ENCODE data around the gene UBQLN1. TPM values are rescaled to one million over a fixed set of nuclear protein-coding genes. Genes with fewer than 3 reads are reported as not detected.
"Not testable (repeated sequence)": the region's sequence is repeated elsewhere in the genome, so short reads cannot be mapped to it uniquely, and the experiment has no call there.

Gene UBQLN1
- total RNA-seq, 2 donors from 2014 or later, result 96.8 to 118 TPM

- not testable (repeated sequence) for ATAC-seq; DNase-seq (ENCODE audit: low spot score in 2 of 2); H3K9me3 Mint-ChIP-seq
- H3K36me3 Mint-ChIP-seq, result peaks cover 26 to 28% of the 10 kb centered on the region in 2 donors
- H3K27ac Mint-ChIP-seq, result peak overlapping the region; percentile 84 to 99
Measured at GRCh38 chr9:83705219-83705651, 2.5 kb downstream of the UBQLN1 start.

GRCh38 chr9:83701769-83702168 is 6.0 kb downstream of the UBQLN1 start:
- no peak for ATAC-seq
- Mint-ChIP-seq H3K27ac (no peak overlapping the region), H3K9me3 (no peaks in the 10 kb centered on the region), H3K36me3 (peaks cover 17 to 27% of the 10 kb centered on the region in 2 donors)
- DNase-seq (ENCODE audit: low spot score in 2 of 2), result no peak

GRCh38 chr9:83701286-83701685 is 6.5 kb downstream of the UBQLN1 start:
- H3K36me3 Mint-ChIP-seq, result peaks cover 13 to 22% of the 10 kb centered on the region in 2 donors
- DNase-seq (ENCODE audit: low spot score in 2 of 2) (no peak), ATAC-seq (no peak)
- no peaks in the 10 kb centered on the region for H3K9me3 Mint-ChIP-seq
- H3K27ac Mint-ChIP-seq, result no peak overlapping the region

DNA sequence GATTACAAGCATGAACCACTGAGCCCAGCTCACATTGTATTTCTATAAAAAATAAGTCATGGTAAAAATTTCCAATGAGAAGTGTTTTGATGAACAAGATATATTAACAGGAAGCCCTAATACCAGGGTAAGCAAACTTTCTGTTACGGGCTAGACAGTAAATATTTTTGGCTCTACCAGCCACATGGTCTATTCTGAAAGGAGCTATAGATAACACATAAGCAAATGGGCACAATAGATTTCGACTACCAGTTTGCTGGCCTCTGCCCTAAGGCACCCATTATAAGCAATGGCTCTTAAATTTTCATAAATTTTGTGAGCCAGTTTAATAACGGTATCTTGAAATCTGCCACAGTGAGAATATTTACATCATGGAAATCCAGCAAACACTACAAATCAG is 8.1 kb downstream of the UBQLN1 start:
- Mint-ChIP-seq H3K9me3 (no peaks in the 10 kb centered on the region), H3K36me3 (peaks cover 0 to 11% of the 10 kb centered on the region in 2 donors), H3K27ac (peak overlapping the region; percentile 62 to 67)
- ATAC-seq (no peak), DNase-seq (ENCODE audit: low spot score in 2 of 2) (no peak)

DNA sequence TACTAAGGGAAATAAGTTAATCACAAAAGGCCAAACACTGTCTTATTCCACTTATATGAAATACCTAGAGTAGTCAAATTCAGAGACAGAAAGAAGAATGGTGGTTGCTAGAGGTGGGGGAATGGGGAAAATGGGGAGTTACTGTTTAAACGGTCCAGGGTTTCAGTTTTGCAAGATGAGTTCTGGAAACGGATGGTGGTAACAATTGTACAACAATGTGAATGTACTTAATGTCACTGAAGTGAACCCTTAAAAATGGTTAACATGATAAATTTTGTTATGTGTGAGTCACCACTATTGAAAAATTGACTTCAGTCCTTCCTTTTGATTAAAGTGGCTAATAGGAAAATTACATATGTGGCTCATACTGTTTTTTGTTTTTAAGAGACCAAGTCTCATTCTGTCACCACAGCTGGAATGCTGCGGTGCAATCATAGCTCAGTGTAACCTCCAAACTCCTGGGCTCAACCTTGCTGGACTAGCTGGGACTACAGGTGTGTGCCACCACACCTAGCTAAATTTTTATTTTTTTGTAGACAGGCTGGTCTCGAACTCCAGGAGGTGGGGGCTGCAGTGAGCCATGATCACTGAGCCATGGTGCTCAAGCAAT is 8.7 kb downstream of the UBQLN1 start:
- Mint-ChIP-seq H3K9me3 (no peaks in the 10 kb centered on the region), H3K36me3 (peaks cover 0 to 11% of the 10 kb centered on the region in 2 donors), H3K27ac (peak overlapping the region in 1 of 2 donors; percentile 62)
- peak; percentile 78 to 79 for ATAC-seq
- DNase-seq (ENCODE audit: low spot score in 2 of 2), result no peak

GRCh38 chr9:83691492-83691891 is 16.3 kb downstream of the UBQLN1 start:
- DNase-seq (ENCODE audit: low spot score in 2 of 2), result no peak

DNA sequence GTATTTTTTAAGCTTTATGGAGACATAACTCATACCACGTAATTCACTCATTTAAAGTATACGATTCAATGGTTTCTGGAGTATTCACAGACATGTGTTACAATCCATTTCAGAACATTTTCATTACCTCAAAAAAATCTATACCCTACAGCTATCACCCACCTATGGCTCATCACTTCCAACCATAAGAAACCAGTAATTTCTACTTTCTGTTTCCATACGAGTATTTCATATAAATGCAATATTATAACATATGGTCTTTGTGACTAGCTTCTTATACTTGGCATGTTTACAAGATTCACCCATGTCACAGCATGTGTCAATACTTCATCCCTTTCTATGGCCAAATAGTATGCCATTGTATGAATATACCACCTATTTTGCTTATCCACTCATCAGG is 18.8 kb downstream of the UBQLN1 start:
- Mint-ChIP-seq H3K27ac (peak overlapping the region; percentile 51 to 55), H3K9me3 (no peaks in the 10 kb centered on the region), H3K36me3 (peaks cover 0 to 7% of the 10 kb centered on the region in 2 donors)
- DNase-seq (ENCODE audit: low spot score in 2 of 2) (no peak), ATAC-seq (peak; percentile 85 to 91)

More at GRCh38 chr9:83691492-83691891, 16.3 kb downstream of the UBQLN1 start:
- no peak for ATAC-seq
- H3K27ac Mint-ChIP-seq, result no peak overlapping the region
- H3K9me3 Mint-ChIP-seq, result no peaks in the 10 kb centered on the region
- H3K36me3 Mint-ChIP-seq, result peaks cover 0 to 14% of the 10 kb centered on the region in 2 donors

- H3K36me3 Mint-ChIP-seq, result peaks cover 9 to 15% of the 10 kb centered on the region in 2 donors
- DNase-seq (ENCODE audit: low spot score in 2 of 2), result no peak
- H3K27ac Mint-ChIP-seq, result peak overlapping the region in 1 of 2 donors; percentile 79
- H3K9me3 Mint-ChIP-seq, result no peaks in the 10 kb centered on the region
- peak in 1 of 2 donors; percentile 29 for ATAC-seq
Measured at GRCh38 chr9:83681490-83681889, 26.3 kb downstream of the UBQLN1 start.

GRCh38 chr9:83680233-83680632 is 27.5 kb downstream of the UBQLN1 start:
- ATAC-seq (no peak), DNase-seq (ENCODE audit: low spot score in 2 of 2) (no peak)
- no peak overlapping the region for H3K27ac Mint-ChIP-seq
- H3K9me3 Mint-ChIP-seq, result no peaks in the 10 kb centered on the region
- peaks cover 9 to 16% of the 10 kb centered on the region in 2 donors for H3K36me3 Mint-ChIP-seq

- H3K9me3 Mint-ChIP-seq, result no peaks in the 10 kb centered on the region
- H3K36me3 Mint-ChIP-seq, result peaks cover 15 to 16% of the 10 kb centered on the region in 2 donors
- DNase-seq (ENCODE audit: low spot score in 2 of 2), result no peak
- ATAC-seq, result no peak
- no peak overlapping the region for H3K27ac Mint-ChIP-seq
Measured at GRCh38 chr9:83677596-83677995, 30.2 kb downstream of the UBQLN1 start.

DNA sequence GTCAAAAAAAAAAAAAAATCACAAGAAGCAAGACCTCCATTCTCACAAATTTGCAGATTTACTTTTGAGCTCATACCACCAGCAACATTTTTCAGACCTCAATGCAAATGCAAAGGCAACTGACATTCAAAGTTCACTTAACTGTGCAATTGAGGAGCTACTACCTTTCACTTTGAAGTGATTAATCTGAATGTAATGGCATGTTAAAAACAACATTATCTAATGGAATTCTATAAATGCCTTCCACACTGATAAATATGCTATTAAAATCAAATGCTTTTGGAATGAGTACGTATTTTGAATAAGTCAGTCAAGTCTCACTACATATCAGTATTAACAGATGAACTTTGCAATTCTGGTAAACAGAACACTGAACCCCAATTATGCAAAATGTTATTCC is 32.3 kb downstream of the UBQLN1 start:
- ATAC-seq (no peak), DNase-seq (ENCODE audit: low spot score in 2 of 2) (no peak)
- Mint-ChIP-seq H3K9me3 (no peaks in the 10 kb centered on the region), H3K36me3 (peaks cover 6 to 23% of the 10 kb centered on the region in 2 donors), H3K27ac (no peak overlapping the region)

- ATAC-seq, result no peak
- peaks cover 6 to 10% of the 10 kb centered on the region in 2 donors for H3K36me3 Mint-ChIP-seq
- H3K27ac Mint-ChIP-seq, result peak overlapping the region; percentile 35 to 72
- no peaks in the 10 kb centered on the region for H3K9me3 Mint-ChIP-seq
- no peak for DNase-seq (ENCODE audit: low spot score in 2 of 2)
Measured at GRCh38 chr9:83671451-83671850, 36.3 kb downstream of the UBQLN1 start.

DNA sequence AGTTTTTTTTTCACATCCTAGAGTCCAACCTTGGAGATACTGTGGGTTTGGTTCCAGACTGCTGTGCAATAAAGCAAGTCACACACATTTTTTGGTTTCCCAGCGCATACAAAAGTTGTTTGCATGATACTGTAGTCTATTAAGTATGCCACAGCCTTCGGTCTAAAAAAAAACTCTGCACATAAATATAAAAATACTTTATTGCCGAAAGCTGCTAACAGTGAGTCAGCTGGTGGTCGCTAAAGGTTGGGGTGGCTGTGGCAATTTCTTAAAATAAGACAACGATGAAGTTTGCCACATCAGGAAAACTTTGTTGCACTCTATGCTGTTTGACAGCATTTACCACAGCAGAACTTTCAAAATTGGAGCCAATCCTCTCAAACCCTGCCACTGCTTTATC is 37.4 kb downstream of the UBQLN1 start:
- no peak overlapping the region for H3K27ac Mint-ChIP-seq
- DNase-seq (ENCODE audit: low spot score in 2 of 2) (no peak), ATAC-seq (no peak)
- no peaks in the 10 kb centered on the region for H3K9me3 Mint-ChIP-seq
- peaks cover 16 to 19% of the 10 kb centered on the region in 2 donors for H3K36me3 Mint-ChIP-seq

- H3K36me3 Mint-ChIP-seq, result peaks cover 17 to 22% of the 10 kb centered on the region in 2 donors
- no peak overlapping the region for H3K27ac Mint-ChIP-seq
- no peak for DNase-seq (ENCODE audit: low spot score in 2 of 2)
- H3K9me3 Mint-ChIP-seq, result no peaks in the 10 kb centered on the region
- ATAC-seq, result no peak
Measured at GRCh38 chr9:83669067-83669466, 38.7 kb downstream of the UBQLN1 start.

- ATAC-seq (no peak), DNase-seq (ENCODE audit: low spot score in 2 of 2) (no peak)
- Mint-ChIP-seq H3K36me3 (peaks cover 13 to 15% of the 10 kb centered on the region in 2 donors), H3K27ac (peak overlapping the region; percentile 42 to 88), H3K9me3 (no peaks in the 10 kb centered on the region)
Measured at GRCh38 chr9:83665580-83666200, 42.1 kb downstream of the UBQLN1 start.

GRCh38 chr9:83662933-83663332 is 44.8 kb downstream of the UBQLN1 start:
- DNase-seq (ENCODE audit: low spot score in 2 of 2) (no peak), ATAC-seq (no peak)
- H3K9me3 Mint-ChIP-seq, result no peaks in the 10 kb centered on the region
- H3K36me3 Mint-ChIP-seq, result peaks cover 13 to 15% of the 10 kb centered on the region in 2 donors
- peak overlapping the region in 1 of 2 donors; percentile 29 for H3K27ac Mint-ChIP-seq

DNA sequence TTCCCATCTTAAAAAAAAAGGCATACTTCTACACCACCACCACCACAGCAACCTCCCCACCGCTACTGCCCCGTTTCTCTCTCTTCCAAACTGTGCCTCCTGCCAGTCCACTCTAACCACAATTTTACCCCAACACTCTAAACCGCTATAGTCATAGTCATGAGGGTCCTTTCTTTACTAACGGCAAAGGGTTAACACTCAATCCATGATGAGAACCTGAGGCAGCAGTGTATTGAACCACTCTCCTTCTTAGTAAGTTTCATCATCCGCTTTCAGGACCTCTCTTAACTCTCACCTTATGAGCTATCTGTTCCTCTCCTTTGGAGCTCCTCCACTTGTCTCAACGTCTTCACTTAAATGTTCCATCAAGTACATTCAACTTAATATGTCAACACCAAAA is 50.8 kb downstream of the UBQLN1 start:
- Mint-ChIP-seq H3K27ac (no peak overlapping the region), H3K9me3 (no peaks in the 10 kb centered on the region), H3K36me3 (peaks cover 8 to 30% of the 10 kb centered on the region in 2 donors)
- ATAC-seq (peak in 1 of 2 donors; percentile 64), DNase-seq (ENCODE audit: low spot score in 2 of 2) (no peak)

All from activated naive CD4-positive, alpha-beta T cell treated with anti-CD3 and anti-CD28 coated beads, Interleukin-2, amount 50 U/mL, for 72 hours (primary cell).